SU-DHL-6 (cell line): ENCODE data around the gene PHKA1.
"Not testable (repeated sequence)": the region's sequence is repeated elsewhere in the genome, so short reads cannot be mapped to it uniquely, and the experiment has no call there.

Experiments
- H2AFZ ChIP-seq: fragments of 200-600 bp; sonication (generic); 2 replicates; pipeline ENCODE4 v1.6.1; 2014; ENCODE audit warnings: low read depth, mild to moderate bottlenecking, moderate library complexity, mixed read lengths, antibody characterized with exemption, low read length; ENCODE audit not compliant: severe bottlenecking
- H3F3A ChIP-seq: fragments of 200-600 bp; shearing (Covaris generic); 2 replicates; pipeline ENCODE4 v1.6.0; 2016; ENCODE audit warnings: antibody characterized with exemption, mild to moderate bottlenecking; ENCODE audit not compliant: insufficient read depth
- H3K27ac ChIP-seq: fragments of 200-600 bp; sonication (generic); 2 replicates; pipeline ENCODE4 v1.5.1; 2016; ENCODE audit warnings: low read depth, mild to moderate bottlenecking, low read length, moderate library complexity, mixed read lengths
- H3K27me3 ChIP-seq: fragments of 200-600 bp; sonication (generic), shearing (Covaris generic); 2 replicates; pipeline ENCODE4 v1.6.0; 2014; ENCODE audit warnings: mild to moderate bottlenecking, low read length
- H3K36me3 ChIP-seq: fragments of 200-600 bp; sonication (generic); 2 replicates; pipeline ENCODE4 v1.6.1; 2014; ENCODE audit warnings: mild to moderate bottlenecking, low read length, mixed read lengths
- H3K4me2 ChIP-seq: fragments of 300-600, 200-600 bp; shearing (Covaris generic), sonication (generic); 2 replicates; pipeline ENCODE4 v1.6.0; 2014; ENCODE audit warnings: low read length, low read depth, mild to moderate bottlenecking; ENCODE audit not compliant: poor library complexity, severe bottlenecking
- H3K4me3 ChIP-seq: fragments of 200-600 bp; sonication (generic); 2 replicates; pipeline ENCODE4 v1.5.1; 2014; ENCODE audit warnings: antibody characterized with exemption, low read length, mild to moderate bottlenecking, mixed read lengths; ENCODE audit not compliant: insufficient read depth, poor library complexity, severe bottlenecking
- H3K79me2 ChIP-seq: fragments of 200-600 bp; sonication (generic); 2 replicates; pipeline ENCODE4 v1.6.1; 2014; ENCODE audit warnings: mild to moderate bottlenecking, low read length, moderate library complexity; ENCODE audit not compliant: insufficient read depth
- H3K9ac ChIP-seq: fragments of 200-600 bp; sonication (generic); 2 replicates; pipeline ENCODE4 v1.7.0; 2014; ENCODE audit warnings: mild to moderate bottlenecking, low read length
- H3K9me2 ChIP-seq: fragments of 200-600 bp; sonication (generic); replicated peaks from 2 replicates; pipeline ENCODE4 v1.6.1; 2014; ENCODE audit warnings: low read length; ENCODE audit not compliant: insufficient read depth
- H3K9me3 ChIP-seq: fragments of 200-600 bp; sonication (generic); 2 replicates; pipeline ENCODE4 v1.6.1; 2014; ENCODE audit warnings: low read length, mixed read lengths; ENCODE audit not compliant: insufficient read depth
- H4K20me1 ChIP-seq: fragments of 200-600 bp; sonication (generic); 2 replicates; pipeline ENCODE4 v1.6.1; 2014; ENCODE audit warnings: low read depth, mild to moderate bottlenecking, antibody characterized with exemption, low read length, moderate library complexity, mixed read lengths
- CTCF ChIP-seq: fragments of 200-600 bp; sonication (generic); IDR thresholded peaks from one replicate; pipeline ENCODE4 v1.5.1; 2017; ENCODE audit warnings: antibody characterized with exemption, mild to moderate bottlenecking, low read length, moderate library complexity; ENCODE audit not compliant: insufficient read depth, poor library complexity, severe bottlenecking
- EZH2phosphoT487 ChIP-seq: fragments of 200-600 bp; sonication (generic), shearing (Covaris generic); conservative IDR thresholded peaks from 2 replicates; pipeline ENCODE4 v1.6.1; 2018; ENCODE audit warnings: mild to moderate bottlenecking, antibody characterized with exemption, low read length, moderate library complexity, mixed read lengths

The PHKA1 gene

DNA sequence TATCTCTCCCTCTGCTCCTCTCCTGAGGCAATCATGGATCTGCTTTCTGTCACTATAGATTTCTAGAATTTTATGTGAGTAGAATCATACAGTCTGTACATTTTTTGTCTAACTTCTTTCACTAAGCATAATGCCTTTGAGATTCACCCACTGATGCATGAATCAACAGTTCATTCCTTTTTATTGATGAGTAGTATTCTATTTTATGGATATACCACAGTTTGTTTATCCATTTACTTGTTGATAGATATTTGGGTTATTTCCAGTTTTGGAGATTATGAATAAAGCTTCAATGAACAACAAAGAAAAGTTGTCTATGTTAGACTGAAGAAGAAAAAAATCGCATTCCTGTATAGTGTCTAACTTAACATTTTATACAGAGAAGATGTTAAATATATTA is 30.5 kb downstream of the PHKA1 start:
- Histone ChIP-seq H3K36me3 (no peaks in the 10 kb centered on the region), H3K79me2 (no peaks in the 10 kb centered on the region), H3F3A (no peaks in the 10 kb centered on the region), H3K27ac (no peak overlapping the region), H4K20me1 (no peaks in the 10 kb centered on the region), H3K27me3 (no peaks in the 10 kb centered on the region), H3K9ac (no peak overlapping the region), H3K9me2 (no peaks in the 10 kb centered on the region), H2AFZ (no peak overlapping the region), H3K4me3 (no peak overlapping the region), H3K4me2 (no peak overlapping the region), H3K9me3 (no peaks in the 10 kb centered on the region)
- no peak for TF ChIP-seq EZH2phosphoT487
- no peak for TF ChIP-seq CTCF

DNA sequence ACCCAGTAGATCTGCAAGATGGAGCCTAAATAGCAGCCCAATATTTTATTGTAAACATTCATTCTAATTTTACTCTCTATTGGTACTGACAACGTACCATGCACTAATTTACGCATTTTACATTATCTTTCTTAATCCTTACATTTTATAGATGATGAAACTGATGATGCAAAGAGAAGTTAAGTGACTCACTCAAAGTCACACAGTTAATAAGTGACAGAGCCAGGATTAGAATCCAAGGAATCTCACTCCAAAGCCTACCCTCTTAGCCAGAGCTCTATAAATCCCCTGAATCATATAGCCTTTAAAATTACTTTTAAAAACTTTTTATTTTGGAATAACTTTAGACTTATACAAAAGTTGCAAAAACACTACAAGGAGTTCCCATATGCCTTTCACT is 37.6 kb downstream of the PHKA1 start:
- no peak for TF ChIP-seq CTCF
- no peak overlapping the region for H3K9ac ChIP-seq
- no peaks in the 10 kb centered on the region for H3K27me3 ChIP-seq
- H3K9me3 ChIP-seq = no peaks in the 10 kb centered on the region
- H3F3A ChIP-seq = no peaks in the 10 kb centered on the region
- H2AFZ ChIP-seq = no peak overlapping the region
- H3K27ac ChIP-seq = no peak overlapping the region
- H3K9me2 ChIP-seq = no peaks in the 10 kb centered on the region
- H4K20me1 ChIP-seq = no peaks in the 10 kb centered on the region
- H3K4me2 ChIP-seq = no peak overlapping the region
- H3K36me3 ChIP-seq = no peaks in the 10 kb centered on the region
- no peaks in the 10 kb centered on the region for H3K79me2 ChIP-seq
- no peak overlapping the region for H3K4me3 ChIP-seq

- H3K4me2 ChIP-seq, H3K9me2 ChIP-seq, H3K9me3 ChIP-seq, H3K4me3 ChIP-seq, H3K36me3 ChIP-seq, H3K79me2 ChIP-seq, H3K27me3 ChIP-seq, H2AFZ ChIP-seq, H4K20me1 ChIP-seq, H3K9ac ChIP-seq, H3F3A ChIP-seq, H3K27ac ChIP-seq: not testable (repeated sequence)
These were observed 40.2 kb downstream of the PHKA1 start for GRCh38 chrX:72673951-72674350.

DNA sequence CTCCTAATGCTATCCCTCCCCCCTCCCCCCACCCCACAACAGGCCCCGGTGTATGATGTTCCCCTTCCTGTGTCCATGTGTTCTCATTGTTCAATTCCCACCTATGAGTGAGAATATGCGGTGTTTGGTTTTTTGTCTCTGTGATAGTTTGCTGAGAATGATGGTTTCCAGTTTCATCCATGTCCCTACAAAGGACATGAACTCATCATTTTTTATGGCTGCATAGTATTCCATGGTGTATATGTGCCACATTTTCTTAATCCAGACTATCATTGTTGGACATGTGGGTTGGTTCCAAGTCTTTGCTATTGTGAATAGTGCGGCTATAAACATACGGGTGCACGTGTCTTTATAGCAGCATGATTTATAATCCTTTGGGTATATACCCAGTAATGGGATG is 44.6 kb downstream of the PHKA1 start:
- H3K27me3 ChIP-seq, H3K36me3 ChIP-seq, H3K27ac ChIP-seq, H3K79me2 ChIP-seq, H4K20me1 ChIP-seq, H3K4me3 ChIP-seq, H3K4me2 ChIP-seq, H3K9me3 ChIP-seq, H3F3A ChIP-seq, H3K9ac ChIP-seq, H3K9me2 ChIP-seq, H2AFZ ChIP-seq: not testable (repeated sequence)
